IMR-90 (cell line): ENCODE data around the gene MAFG. TPM values are rescaled to one million over a fixed set of nuclear protein-coding genes. Genes with fewer than 3 reads are reported as not detected.

ENCODE experiments used
- ATAC-seq: fragments of 200-7000 bp; cut with Tn5 transposase; 2 replicates; pipeline ENCODE4 v1.9.1; 2020; ENCODE audit warnings: low read depth, mild to moderate bottlenecking, moderate library complexity
- BruUV-seq: library from RNA; stranded (reverse); fragments of 400-500 nt; replicated peaks from 2 replicates; lab custom pipeline; 2021; lab: Mats Ljungman, UMichigan
- CTCF ChIA-PET: fragments of 300-600 bp; formaldehyde crosslinking; extraction: SDS; loops from one replicate; lab custom pipeline; 2021; ENCODE audit warnings: antibody characterized with exemption; lab: Yijun Ruan, JAX
- POLR2A ChIA-PET: fragments of 300-600 bp; sonication (Branson Sonifier 250); formaldehyde crosslinking; loops from one replicate; lab custom pipeline; 2022; ENCODE audit warnings: antibody characterized with exemption; ENCODE audit not compliant: unreplicated experiment; lab: Charles Lee
- DNase-seq: peaks from one replicate; pipeline ENCODE4 v3.0.0; 2013
- H2AFZ ChIP-seq: replicated peaks from 2 replicates; pipeline ENCODE3; 2013; ENCODE audit warnings: low read length, mild to moderate bottlenecking; ENCODE audit not compliant: poor library complexity
- H2AK5ac ChIP-seq: 2 replicates; pipeline ENCODE4 v1.6.1; 2013; ENCODE audit warnings: low read depth, low read length, inconsistent platforms
- H2AK9ac ChIP-seq: replicated peaks from 2 replicates; pipeline ENCODE3; 2013; ENCODE audit warnings: mild to moderate bottlenecking, low read depth, low read length, moderate library complexity; ENCODE audit not compliant: poor library complexity
- H2BK120ac ChIP-seq: 2 replicates; pipeline ENCODE4 v1.6.1; 2013; ENCODE audit warnings: low read depth, low read length, inconsistent platforms
- H2BK15ac ChIP-seq: 3 replicates; pipeline ENCODE4 v1.6.1; 2013; ENCODE audit warnings: low read depth, low read length, inconsistent platforms
- H2BK20ac ChIP-seq: 2 replicates; pipeline ENCODE4 v1.6.1; 2013; ENCODE audit warnings: low read depth, mild to moderate bottlenecking, inconsistent platforms, low read length, moderate library complexity
- H2BK5ac ChIP-seq: 2 replicates; pipeline ENCODE4 v1.6.1; 2013; ENCODE audit warnings: mild to moderate bottlenecking, low read depth, low read length, inconsistent platforms; ENCODE audit not compliant: poor library complexity, severe bottlenecking
- H3K14ac ChIP-seq: replicated peaks from 2 replicates; pipeline ENCODE4 v1.6.1; 2013; ENCODE audit warnings: low read depth, low read length, inconsistent platforms
- H3K18ac ChIP-seq: 2 replicates; pipeline ENCODE4 v1.6.1; 2013; ENCODE audit warnings: low read depth, low read length, control low read depth
- H3K23ac ChIP-seq: 2 replicates; pipeline ENCODE4 v1.6.1; 2013; ENCODE audit warnings: low read depth, low read length, inconsistent platforms
- H3K27ac ChIP-seq: 2 replicates; pipeline ENCODE4 v1.5.1; 2013; ENCODE audit warnings: mild to moderate bottlenecking, control low read depth, low read length; ENCODE audit not compliant: insufficient read depth
- H3K27me3 ChIP-seq: 2 replicates; pipeline ENCODE4 v1.6.1; 2013; ENCODE audit warnings: low read length; ENCODE audit not compliant: control insufficient read depth, insufficient read depth
- H3K36me3 ChIP-seq: 2 replicates; pipeline ENCODE4 v1.6.1; 2013; ENCODE audit warnings: low read length, mixed read lengths; ENCODE audit not compliant: control insufficient read depth, insufficient read depth
- H3K4ac ChIP-seq: 2 replicates; pipeline ENCODE4 v1.6.1; 2013; ENCODE audit warnings: low read depth, low read length, inconsistent platforms
- H3K4me1 ChIP-seq: 2 replicates; pipeline ENCODE4 v1.6.1; 2013; ENCODE audit warnings: low read length, mixed read lengths; ENCODE audit not compliant: control insufficient read depth, insufficient read depth
- H3K4me2 ChIP-seq: 2 replicates; pipeline ENCODE4 v1.6.1; 2013; ENCODE audit warnings: low read depth, mild to moderate bottlenecking, control low read depth, low read length, moderate library complexity
- H3K4me3 ChIP-seq: 2 replicates; pipeline ENCODE4 v1.5.1; 2013; ENCODE audit warnings: low read depth, mild to moderate bottlenecking, control low read depth, low read length, moderate library complexity; ENCODE audit not compliant: insufficient read depth
- H3K56ac ChIP-seq: 2 replicates; pipeline ENCODE4 v1.6.1; 2013; ENCODE audit warnings: low read length, inconsistent platforms; ENCODE audit not compliant: insufficient read depth; ENCODE audit errors: extremely low read depth
- H3K79me1 ChIP-seq, 2 experiments: 2 replicates each; pipeline ENCODE4 v1.6.1; 2013; ENCODE audit warnings: low read length in 2 of 2, inconsistent platforms in 1 of 2, low read depth in 1 of 2
- H3K9ac ChIP-seq: 2 replicates; pipeline ENCODE4 v1.6.1; 2013; ENCODE audit warnings: low read depth, low read length, control low read depth
- H3K9me1 ChIP-seq: 2 replicates; pipeline ENCODE4 v1.6.1; 2013; ENCODE audit warnings: low read length, inconsistent platforms; ENCODE audit not compliant: insufficient read depth
- H3K9me3 ChIP-seq: 2 replicates; pipeline ENCODE4 v1.6.1; 2013; ENCODE audit warnings: low read length; ENCODE audit not compliant: control insufficient read depth, insufficient read depth
- H4K20me1 ChIP-seq: 2 replicates; pipeline ENCODE4 v1.6.1; 2013; ENCODE audit warnings: low read length, inconsistent platforms; ENCODE audit not compliant: insufficient read depth
- H4K5ac ChIP-seq: 2 replicates; pipeline ENCODE4 v1.6.1; 2013; ENCODE audit warnings: mild to moderate bottlenecking, low read depth, low read length, control low read depth
- H4K8ac ChIP-seq, 2 experiments: 2 replicates each; pipeline ENCODE4 v1.6.1; 2013; ENCODE audit warnings: low read depth in 2 of 2, low read length in 2 of 2, control low read depth in 1 of 2, inconsistent platforms in 1 of 2
- H4K91ac ChIP-seq: 2 replicates; pipeline ENCODE4 v1.6.1; 2013; ENCODE audit warnings: low read depth, low read length, inconsistent platforms; ENCODE audit not compliant: insufficient read depth
- BHLHE40 ChIP-seq: fragments of 150-350 bp; IDR thresholded peaks from 2 replicates; pipeline ENCODE4 v1.6.1; 2016; ENCODE audit warnings: mild to moderate bottlenecking, low read depth, low read length
- CEBPB ChIP-seq: IDR thresholded peaks from 2 replicates; pipeline ENCODE4 v1.6.1; 2012; ENCODE audit warnings: low read depth, low read length, improper control_type of control experiment
- CHD1 ChIP-seq: IDR thresholded peaks from 2 replicates; pipeline ENCODE4 v1.6.1; 2012; ENCODE audit warnings: low read depth, low read length, improper control_type of control experiment
- CTCF ChIP-seq: conservative IDR thresholded peaks from 2 replicates; pipeline ENCODE4 v1.5.1; 2012; ENCODE audit warnings: mild to moderate bottlenecking, low read depth, low read length, improper control_type of control experiment
- MAZ ChIP-seq: IDR thresholded peaks from 2 replicates; pipeline ENCODE4 v1.6.1; 2012; ENCODE audit warnings: low read depth, mild to moderate bottlenecking, low read length, improper control_type of control experiment, moderate library complexity, borderline replicate concordance
- MXI1 ChIP-seq: IDR thresholded peaks from 2 replicates; pipeline ENCODE4 v1.6.1; 2012; ENCODE audit warnings: low read depth, mild to moderate bottlenecking, low read length, moderate library complexity, borderline replicate concordance
- NFE2L2 ChIP-seq: fragments of 150-350 bp; IDR thresholded peaks from 2 replicates; pipeline ENCODE4 v1.6.1; 2016; ENCODE audit warnings: low read depth, mild to moderate bottlenecking, low read length
- POLR2A ChIP-seq: IDR thresholded peaks from 2 replicates; pipeline ENCODE4 v1.6.1; 2012; ENCODE audit warnings: mild to moderate bottlenecking, low read depth, low read length
- RCOR1 ChIP-seq: IDR thresholded peaks from 2 replicates; pipeline ENCODE4 v1.6.1; 2012; ENCODE audit warnings: mild to moderate bottlenecking, low read length, improper control_type of control experiment; ENCODE audit not compliant: insufficient replicate concordance
- RFX5 ChIP-seq: IDR thresholded peaks from 2 replicates; pipeline ENCODE4 v1.8.0; 2012; ENCODE audit warnings: low read depth, mild to moderate bottlenecking, low read length, moderate library complexity
- USF2 ChIP-seq: fragments of 150-350 bp; IDR thresholded peaks from 2 replicates; pipeline ENCODE4 v1.6.1; 2017; ENCODE audit warnings: mild to moderate bottlenecking, antibody characterized with exemption, low read length, low read depth
- WGBS, 2 experiments: methylation state at CpG; one replicate each; pipeline versions ENCODE4 v1.1.5 to v1.1.7; 2013; ENCODE audit warnings: missing lambda C conversion rate in 2 of 2; ENCODE audit not compliant: insufficient read length in 1 of 2; ENCODE audit errors: extremely low coverage in 2 of 2; 5-methylcytosine and 5-hydroxymethylcytosine counted together
- dilution Hi-C: fragments of 300-500 bp; cut with HindIII; formaldehyde crosslinking; loops from one replicate; pipeline ENCODE4 v1.14.3; 2018; ENCODE audit warnings: low sequenced_read_pairs; ENCODE audit not compliant: unreplicated experiment
- in situ Hi-C: fragments of 300-500 bp; cut with MboI; formaldehyde crosslinking; loops from 3 replicates; pipeline ENCODE4 v1.14.3; 2019; ENCODE audit warnings: low sequenced_read_pairs, inconsistent platforms, mixed read lengths
- intact Hi-C: fragments of 100-400 bp; cut with micrococcal nuclease; formaldehyde crosslinking; loops from 2 replicates; pipeline ENCODE4 v1.10.0; 2022
- polyA plus RNA-seq, 3 experiments: library from polyadenylated mRNA; depleted of rRNA; stranded (reverse); fragments of >200 nt; gene quantifications; 2 replicates each; pipeline ENCODE4 v1.2.3, GENCODE V29; 2012; ENCODE audit warnings: low replicate concordance in 1 of 3
- total RNA-seq: library from RNA; depleted of rRNA; stranded (reverse); fragments of >200 nt; gene quantifications from 2 replicates; pipeline ENCODE4 v1.2.3, GENCODE V29; 2012

Gene MAFG
- total and polyA plus RNA-seq, 2 of the 4 experiments (the other 2 are of a cell fraction), result 6.1 to 15.4 TPM

- Histone ChIP-seq H4K91ac (no peak overlapping the region), H2BK120ac (no peak overlapping the region), H3K18ac (no peak overlapping the region), H3K27ac (no peak overlapping the region), H3K4me3 (no peak overlapping the region), H2AFZ (peak overlapping the region; percentile 75), H3K4ac (no peak overlapping the region), H2BK15ac (no peak overlapping the region), H3K4me1 (peaks cover 9% of the 10 kb centered on the region; the same call in 1 of the 2 replicates), H4K5ac (no peak overlapping the region), H3K23ac (no peak overlapping the region), H3K9ac (no peak overlapping the region), H3K14ac (no peak overlapping the region), H3K56ac (no peak overlapping the region), H3K9me1 (no peaks in the 10 kb centered on the region; the same call in 1 of the 2 replicates), H2BK5ac (no peak overlapping the region), H2BK20ac (no peak overlapping the region), H3K9me3 (peaks cover 3% of the 10 kb centered on the region), H3K4me2 (no peak overlapping the region), H3K79me1 (no peaks in the 10 kb centered on the region), H2AK9ac (no peak overlapping the region), H4K8ac (no peak overlapping the region), H3K36me3 (no peaks in the 10 kb centered on the region), H2AK5ac (no peak overlapping the region), H4K20me1 (no peaks in the 10 kb centered on the region), H3K27me3 (no peaks in the 10 kb centered on the region; the same call in none of the 2 replicates)
- no TSS peak for BruUV-seq
- WGBS, 2 experiments, result 80% methylated on average over 2 of the region's 12 CpGs; no CpG with 5 or more reads in 1 of the 2 experiments
- in situ Hi-C loops (loop anchor here (5.0 kb wide), 1 partner anchor 48 kb away; no protein-coding TSS in a partner anchor), intact Hi-C loops (loop anchor here (10.0 kb wide), 1 partner anchor 186 kb away; no protein-coding TSS in a partner anchor), dilution Hi-C loops (no loop called here)
- ChIA-PET CTCF (interaction anchor here (1.6 kb wide), 1 partner anchor 10 kb away, joined by 7 read pairs; no protein-coding TSS in a partner anchor), POLR2A (no interaction called here)
- no peak for ATAC-seq
- TF ChIP-seq CEBPB, result no peak
- TF ChIP-seq CHD1, result no peak
- no peak for TF ChIP-seq RFX5
- TF ChIP-seq BHLHE40, result no peak
- TF ChIP-seq USF2, result no peak
- no peak for TF ChIP-seq POLR2A
- TF ChIP-seq RCOR1, result no peak
- no peak for TF ChIP-seq NFE2L2
- TF ChIP-seq MXI1, result no peak
- no peak for TF ChIP-seq MAZ
- TF ChIP-seq CTCF, result no peak
- DNase-seq, result no peak
Measured at GRCh38 chr17:81968850-81969812, 41.6 kb upstream of the MAFG start.
